ENCODE results near the gene IL32.
"Not testable (repeated sequence)": the region's sequence is repeated elsewhere in the genome, so short reads cannot be mapped to it uniquely, and the experiment has no call there.

Gene IL32

DNA sequence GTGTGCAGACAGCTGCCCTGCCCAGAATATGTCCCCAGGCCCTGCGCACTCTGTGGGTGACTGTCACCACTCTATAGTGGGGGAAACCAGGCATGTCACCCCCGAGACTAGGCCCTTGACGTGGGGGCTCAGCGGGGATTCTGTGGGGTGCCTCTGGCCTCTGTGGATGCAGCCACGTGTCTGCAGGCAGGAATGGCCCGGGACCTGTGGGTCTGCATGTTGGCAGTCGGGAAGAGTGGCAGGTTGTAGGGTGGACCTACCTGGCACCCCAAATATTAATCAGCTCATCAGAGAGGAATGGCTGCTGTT, 954 bp downstream of the IL32 start:
- DNase-seq (ENCODE audit: low read depth) = no peak
- no peak overlapping the region for H3K4me3 ChIP-seq (ENCODE audit: control insufficient read depth, low read depth, low read length)
- TF ChIP-seq, protein P1, sequence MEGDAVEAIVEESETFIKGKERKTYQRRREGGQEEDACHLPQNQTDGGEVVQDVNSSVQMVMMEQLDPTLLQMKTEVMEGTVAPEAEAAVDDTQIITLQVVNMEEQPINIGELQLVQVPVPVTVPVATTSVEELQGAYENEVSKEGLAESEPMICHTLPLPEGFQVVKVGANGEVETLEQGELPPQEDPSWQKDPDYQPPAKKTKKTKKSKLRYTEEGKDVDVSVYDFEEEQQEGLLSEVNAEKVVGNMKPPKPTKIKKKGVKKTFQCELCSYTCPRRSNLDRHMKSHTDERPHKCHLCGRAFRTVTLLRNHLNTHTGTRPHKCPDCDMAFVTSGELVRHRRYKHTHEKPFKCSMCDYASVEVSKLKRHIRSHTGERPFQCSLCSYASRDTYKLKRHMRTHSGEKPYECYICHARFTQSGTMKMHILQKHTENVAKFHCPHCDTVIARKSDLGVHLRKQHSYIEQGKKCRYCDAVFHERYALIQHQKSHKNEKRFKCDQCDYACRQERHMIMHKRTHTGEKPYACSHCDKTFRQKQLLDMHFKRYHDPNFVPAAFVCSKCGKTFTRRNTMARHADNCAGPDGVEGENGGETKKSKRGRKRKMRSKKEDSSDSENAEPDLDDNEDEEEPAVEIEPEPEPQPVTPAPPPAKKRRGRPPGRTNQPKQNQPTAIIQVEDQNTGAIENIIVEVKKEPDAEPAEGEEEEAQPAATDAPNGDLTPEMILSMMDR (IDR thresholded peaks at IDR 0.05; ENCODE audit: control insufficient read depth, insufficient read depth, low read depth, low read length, missing control alignments) = no peak

DNA sequence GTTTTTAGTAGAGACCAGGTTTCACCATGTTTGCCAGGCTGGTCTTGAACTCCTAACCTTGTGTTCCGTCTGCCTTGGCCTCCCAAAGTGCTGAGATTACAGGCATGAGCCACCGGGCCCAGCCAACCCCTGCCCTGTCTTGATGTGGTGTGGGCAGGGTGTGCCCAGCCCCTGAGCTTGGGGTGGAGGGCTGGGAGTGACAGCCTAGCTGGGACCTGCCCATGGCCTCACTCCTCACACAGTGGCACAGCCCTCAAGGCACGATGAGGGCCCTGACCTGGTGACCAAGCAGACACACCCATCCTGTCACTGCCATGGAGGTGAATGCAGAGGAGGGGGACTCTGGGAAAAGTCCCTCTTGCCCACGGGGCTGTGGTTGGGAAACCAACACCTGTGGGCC, 3.0 kb downstream of the IL32 start:
- TF ChIP-seq, protein P1 (IDR thresholded peaks at IDR 0.05; ENCODE audit: control insufficient read depth, insufficient read depth, low read depth, low read length, missing control alignments) = no peak
- no peak overlapping the region for H3K4me3 ChIP-seq (ENCODE audit: control insufficient read depth, low read depth, low read length)

DNA sequence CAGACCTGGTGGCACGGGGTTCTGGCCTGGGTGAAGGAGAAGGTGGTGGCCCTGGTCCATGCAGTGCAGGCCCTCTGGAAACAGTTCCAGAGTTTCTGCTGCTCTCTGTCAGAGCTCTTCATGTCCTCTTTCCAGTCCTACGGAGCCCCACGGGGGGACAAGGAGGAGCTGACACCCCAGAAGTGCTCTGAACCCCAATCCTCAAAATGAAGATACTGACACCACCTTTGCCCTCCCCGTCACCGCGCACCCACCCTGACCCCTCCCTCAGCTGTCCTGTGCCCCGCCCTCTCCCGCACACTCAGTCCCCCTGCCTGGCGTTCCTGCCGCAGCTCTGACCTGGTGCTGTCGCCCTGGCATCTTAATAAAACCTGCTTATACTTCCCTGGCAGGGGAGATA, 3.7 kb downstream of the IL32 start:
- not testable (repeated sequence) for H3K4me3 ChIP-seq (ENCODE audit: control insufficient read depth, low read depth, low read length); DNase-seq (ENCODE audit: low read depth)

More for the DNA sequence above, 3.0 kb downstream of the IL32 start:
- DNase-seq (ENCODE audit: low read depth) = no peak

DNA sequence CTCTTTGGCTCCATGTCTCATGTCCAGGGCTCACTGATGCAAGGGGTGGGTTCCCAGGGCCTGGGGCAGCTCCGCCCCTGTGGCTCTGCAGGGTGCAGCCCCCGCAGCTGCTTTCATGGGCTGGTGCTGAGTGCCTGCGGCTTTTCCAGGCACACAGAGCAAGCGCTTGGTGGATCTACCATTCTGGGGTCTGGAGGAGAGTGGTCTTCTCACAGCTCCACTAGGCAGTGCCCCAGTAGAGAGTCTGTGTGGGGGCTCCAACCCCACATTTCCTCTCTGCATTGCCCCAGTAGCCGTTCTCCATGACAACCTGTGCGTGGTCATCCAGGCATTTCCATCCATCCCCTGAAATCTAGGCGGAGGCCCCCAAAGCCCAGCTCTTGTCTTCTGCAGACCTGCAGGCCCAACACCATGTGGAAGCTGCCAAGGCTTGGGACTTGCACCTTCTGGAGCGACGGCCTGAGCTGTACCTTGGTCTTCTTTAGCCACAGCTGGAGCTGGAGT, 5.2 kb downstream of the IL32 start:
- H3K4me3 ChIP-seq (ENCODE audit: control insufficient read depth, low read depth, low read length) = no peak overlapping the region
- no peak for DNase-seq (ENCODE audit: low read depth)
- TF ChIP-seq, protein P1 (IDR thresholded peaks at IDR 0.05; ENCODE audit: control insufficient read depth, insufficient read depth, low read depth, low read length, missing control alignments) = no peak

DNA sequence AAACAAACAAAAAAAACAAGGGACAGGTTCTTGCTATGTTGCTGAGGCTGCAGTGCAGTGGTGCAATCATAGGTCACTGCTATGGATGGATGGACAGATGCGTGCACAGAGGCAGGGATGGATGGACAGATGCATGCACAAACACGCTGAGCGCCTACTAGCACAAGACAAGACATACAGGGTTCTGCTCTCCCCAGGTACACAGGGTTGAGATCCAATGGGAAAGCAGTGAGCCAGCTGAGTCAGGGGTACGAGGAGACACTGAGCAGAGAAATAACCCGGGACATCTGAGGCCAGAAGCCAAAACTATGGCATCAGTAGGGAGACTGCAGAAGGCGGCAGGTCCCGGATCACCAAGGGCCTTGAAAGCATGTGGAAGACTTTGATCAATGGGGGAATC, 6.2 kb downstream of the IL32 start:
- no peak for DNase-seq (ENCODE audit: low read depth)
- TF ChIP-seq, protein P1 (IDR thresholded peaks at IDR 0.05; ENCODE audit: control insufficient read depth, insufficient read depth, low read depth, low read length, missing control alignments) = no peak
- H3K4me3 ChIP-seq (ENCODE audit: control insufficient read depth, low read depth, low read length) = no peak overlapping the region

DNA sequence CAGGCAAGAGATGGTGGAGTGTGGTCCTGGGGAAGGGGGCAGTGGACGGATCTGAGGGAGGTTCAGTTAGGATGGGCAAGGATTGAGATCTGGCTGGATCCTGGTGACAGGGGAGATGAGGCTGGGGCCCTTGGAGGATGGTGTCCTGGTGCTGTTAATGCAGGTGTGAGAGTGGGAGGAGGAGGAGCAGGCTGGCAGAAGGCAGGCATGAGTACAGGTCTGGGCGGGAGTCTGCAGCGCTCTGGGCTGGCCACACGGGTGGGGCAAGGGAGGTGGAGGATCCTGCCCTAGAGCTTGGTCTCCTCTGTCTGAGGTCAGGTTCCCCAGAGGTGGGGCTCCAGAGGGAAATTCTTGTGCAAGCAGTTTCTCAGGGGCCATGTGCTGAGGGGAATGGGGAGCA, 6.7 kb downstream of the IL32 start:
- DNase-seq (ENCODE audit: low read depth); H3K4me3 ChIP-seq (ENCODE audit: control insufficient read depth, low read depth, low read length): not testable (repeated sequence)

DNA sequence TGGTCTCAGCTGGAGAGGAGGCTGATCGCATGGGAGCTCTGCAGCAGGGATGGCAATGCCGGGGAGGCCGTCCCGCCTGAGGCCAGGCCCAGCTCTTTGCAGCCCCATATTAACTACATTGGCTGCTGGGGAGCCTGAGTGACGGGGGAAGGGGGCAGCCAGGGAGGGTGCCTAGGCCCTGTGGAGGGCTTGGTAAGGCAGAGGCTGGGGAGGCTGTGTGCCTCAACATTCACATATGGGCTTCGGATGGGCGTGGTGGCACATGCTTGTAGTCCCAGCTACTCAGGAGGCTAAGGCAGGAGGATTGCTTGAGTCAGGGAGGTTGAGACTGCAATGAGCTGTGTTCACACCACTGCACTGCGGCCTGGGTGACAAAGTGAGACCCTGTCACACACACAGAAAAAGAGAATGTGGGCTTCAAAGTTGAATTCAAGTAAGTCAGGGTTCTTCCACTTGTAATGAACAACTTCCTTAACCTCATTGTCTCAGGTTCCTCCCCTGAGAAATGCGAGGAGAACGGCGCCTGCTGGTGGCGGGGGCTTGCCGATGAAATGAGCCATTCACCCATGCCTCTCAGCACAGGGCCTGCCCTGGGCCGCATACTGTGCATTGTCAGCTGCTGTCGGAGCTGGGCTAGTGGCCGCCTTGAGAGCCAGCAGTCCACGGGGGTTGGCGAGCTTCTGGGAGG, 7.3 kb downstream of the IL32 start:
- H3K4me3 ChIP-seq (ENCODE audit: control insufficient read depth, low read depth, low read length); DNase-seq (ENCODE audit: low read depth): not testable (repeated sequence)

DNA sequence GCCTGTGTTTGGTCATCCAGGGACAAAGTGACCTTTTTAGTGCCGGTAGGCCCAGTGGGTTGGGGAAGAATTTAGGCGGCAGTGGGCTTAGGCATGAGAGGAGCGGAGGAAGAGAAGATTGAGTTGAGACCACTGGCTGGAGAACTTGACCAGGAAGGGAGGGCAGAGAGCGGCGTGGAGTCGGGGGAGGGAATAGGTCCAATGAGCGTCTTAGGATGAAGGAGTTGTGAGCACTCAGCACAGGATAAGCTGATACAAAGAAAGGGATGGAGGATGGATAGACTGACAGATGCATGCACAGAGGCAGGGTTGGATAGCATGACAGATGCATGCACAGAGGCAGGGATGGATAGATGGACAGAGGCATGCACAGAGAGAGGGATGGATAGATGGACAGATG, 8.0 kb downstream of the IL32 start:
- H3K4me3 ChIP-seq (ENCODE audit: control insufficient read depth, low read depth, low read length) = no peak overlapping the region
- TF ChIP-seq, protein P1 (IDR thresholded peaks at IDR 0.05; ENCODE audit: control insufficient read depth, insufficient read depth, low read depth, low read length, missing control alignments) = no peak
- DNase-seq (ENCODE audit: low read depth) = no peak

Measured in AG09309 (cell line).